Fibroblast of mammary gland (primary cell): ENCODE measurements around the gene CACNA1E.

ENCODE experiments used
- DNase-seq: peaks from one replicate; pipeline ENCODE4 v3.0.0-alpha.2; 2010; ENCODE audit warnings: low read depth
- H3K4me3 ChIP-seq: 2 replicates; pipeline ENCODE4 v1.5.1; 2011; ENCODE audit warnings: low read depth, mild to moderate bottlenecking, low read length, moderate library complexity; ENCODE audit not compliant: control insufficient read depth
- TF ChIP-seq, protein P1 (sequence below): conservative IDR thresholded peaks from 2 replicates; pipeline ENCODE4 v1.5.1; 2011; ENCODE audit warnings: low read depth, low read length, inconsistent platforms; ENCODE audit not compliant: control insufficient read depth, insufficient read depth

Gene CACNA1E

DNA sequence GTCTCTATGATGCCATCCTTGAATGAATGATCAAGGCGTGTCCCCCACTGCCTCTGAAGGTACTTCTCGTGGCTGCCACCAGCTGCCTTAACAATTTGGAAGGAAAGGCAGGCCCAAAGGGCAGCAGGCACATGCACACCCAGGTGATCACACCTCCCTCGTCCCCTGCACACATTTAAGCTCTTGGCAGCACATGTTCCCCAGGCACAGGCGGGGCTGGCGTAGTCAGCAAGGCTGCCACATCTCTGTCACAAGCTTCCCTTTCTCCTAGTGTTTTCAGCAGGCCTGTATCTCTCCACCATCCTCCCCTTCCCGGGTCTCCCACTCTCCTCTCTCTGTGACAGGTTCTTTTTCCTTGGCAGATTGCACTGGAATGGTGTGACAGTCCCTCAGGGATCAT lies 111.9 kb downstream of the CACNA1E start:
- TF ChIP-seq, protein P1, sequence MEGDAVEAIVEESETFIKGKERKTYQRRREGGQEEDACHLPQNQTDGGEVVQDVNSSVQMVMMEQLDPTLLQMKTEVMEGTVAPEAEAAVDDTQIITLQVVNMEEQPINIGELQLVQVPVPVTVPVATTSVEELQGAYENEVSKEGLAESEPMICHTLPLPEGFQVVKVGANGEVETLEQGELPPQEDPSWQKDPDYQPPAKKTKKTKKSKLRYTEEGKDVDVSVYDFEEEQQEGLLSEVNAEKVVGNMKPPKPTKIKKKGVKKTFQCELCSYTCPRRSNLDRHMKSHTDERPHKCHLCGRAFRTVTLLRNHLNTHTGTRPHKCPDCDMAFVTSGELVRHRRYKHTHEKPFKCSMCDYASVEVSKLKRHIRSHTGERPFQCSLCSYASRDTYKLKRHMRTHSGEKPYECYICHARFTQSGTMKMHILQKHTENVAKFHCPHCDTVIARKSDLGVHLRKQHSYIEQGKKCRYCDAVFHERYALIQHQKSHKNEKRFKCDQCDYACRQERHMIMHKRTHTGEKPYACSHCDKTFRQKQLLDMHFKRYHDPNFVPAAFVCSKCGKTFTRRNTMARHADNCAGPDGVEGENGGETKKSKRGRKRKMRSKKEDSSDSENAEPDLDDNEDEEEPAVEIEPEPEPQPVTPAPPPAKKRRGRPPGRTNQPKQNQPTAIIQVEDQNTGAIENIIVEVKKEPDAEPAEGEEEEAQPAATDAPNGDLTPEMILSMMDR, result no peak
- no peak for DNase-seq
- H3K4me3 ChIP-seq, result no peak overlapping the region

DNA sequence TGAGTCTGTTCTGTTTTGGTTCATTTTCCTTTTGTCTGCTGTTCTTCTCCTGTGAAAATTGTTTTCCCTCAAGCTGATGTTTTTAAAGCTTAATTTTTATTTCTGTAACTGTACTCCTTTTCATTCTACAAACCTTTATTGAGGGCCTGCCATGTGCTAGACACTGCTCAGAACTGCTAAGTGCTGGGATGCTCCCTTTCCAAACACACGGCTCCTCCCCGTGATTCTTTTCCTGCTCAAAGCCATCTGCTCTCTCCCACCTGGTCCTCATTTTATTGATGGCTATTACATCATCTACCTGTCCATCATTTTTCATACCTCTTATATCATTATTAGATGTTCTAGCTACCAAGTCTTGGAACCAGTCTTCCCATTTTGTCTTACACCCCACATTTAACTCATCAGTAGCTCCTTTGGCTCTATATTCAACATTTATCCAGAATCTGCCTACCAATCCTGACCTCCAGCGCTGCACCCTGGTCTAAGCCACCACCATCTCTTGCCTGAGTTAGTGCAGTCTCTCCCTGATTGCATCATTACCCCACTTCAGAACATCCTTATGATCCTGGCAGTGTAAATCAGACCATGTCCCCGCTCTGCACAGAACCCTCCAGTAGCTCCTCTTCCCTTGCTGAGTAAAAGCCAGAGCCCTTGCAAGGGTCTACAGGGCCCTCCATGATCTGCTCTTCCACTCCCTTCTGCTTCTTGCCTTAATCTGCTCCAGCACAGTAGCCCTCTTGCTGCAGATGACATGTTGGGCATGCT lies 118.1 kb downstream of the CACNA1E start:
- TF ChIP-seq, protein P1, result no peak
- no peak overlapping the region for H3K4me3 ChIP-seq
- DNase-seq, result no peak

DNA sequence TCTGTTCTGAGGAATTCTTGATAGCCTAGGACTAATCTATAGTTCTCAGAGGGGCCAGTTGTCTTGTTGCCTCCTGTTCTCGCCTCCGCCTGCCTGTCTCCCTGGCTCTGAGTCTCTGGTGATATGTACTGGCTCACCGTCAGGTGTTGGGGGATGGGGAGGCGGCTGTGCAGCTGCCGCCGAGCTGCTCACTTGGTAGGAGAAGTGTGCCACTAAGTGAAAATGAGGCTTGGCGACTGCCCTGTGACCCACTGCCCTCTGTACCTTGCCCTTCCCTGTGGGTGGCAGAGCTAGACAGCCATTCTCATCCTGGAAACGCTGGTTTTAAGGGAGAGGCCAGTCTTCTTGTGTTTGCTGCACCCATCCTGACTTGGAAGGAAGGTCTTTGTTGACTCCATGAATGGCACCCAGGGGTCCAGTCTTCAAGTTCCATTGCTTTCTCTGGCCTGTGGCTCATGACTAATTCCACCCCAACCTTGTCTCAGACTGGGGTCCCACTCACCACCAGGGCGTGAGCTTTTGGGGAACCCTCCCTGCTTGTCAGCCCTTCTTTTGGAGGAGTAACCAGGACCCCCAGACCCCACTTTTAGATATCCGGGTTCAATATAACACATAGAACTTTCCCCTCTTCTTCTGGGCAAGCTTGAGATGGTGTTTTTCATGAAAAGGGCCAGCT lies 120.6 kb downstream of the CACNA1E start:
- TF ChIP-seq, protein P1, result no peak
- H3K4me3 ChIP-seq, result no peak overlapping the region
- no peak for DNase-seq

DNA sequence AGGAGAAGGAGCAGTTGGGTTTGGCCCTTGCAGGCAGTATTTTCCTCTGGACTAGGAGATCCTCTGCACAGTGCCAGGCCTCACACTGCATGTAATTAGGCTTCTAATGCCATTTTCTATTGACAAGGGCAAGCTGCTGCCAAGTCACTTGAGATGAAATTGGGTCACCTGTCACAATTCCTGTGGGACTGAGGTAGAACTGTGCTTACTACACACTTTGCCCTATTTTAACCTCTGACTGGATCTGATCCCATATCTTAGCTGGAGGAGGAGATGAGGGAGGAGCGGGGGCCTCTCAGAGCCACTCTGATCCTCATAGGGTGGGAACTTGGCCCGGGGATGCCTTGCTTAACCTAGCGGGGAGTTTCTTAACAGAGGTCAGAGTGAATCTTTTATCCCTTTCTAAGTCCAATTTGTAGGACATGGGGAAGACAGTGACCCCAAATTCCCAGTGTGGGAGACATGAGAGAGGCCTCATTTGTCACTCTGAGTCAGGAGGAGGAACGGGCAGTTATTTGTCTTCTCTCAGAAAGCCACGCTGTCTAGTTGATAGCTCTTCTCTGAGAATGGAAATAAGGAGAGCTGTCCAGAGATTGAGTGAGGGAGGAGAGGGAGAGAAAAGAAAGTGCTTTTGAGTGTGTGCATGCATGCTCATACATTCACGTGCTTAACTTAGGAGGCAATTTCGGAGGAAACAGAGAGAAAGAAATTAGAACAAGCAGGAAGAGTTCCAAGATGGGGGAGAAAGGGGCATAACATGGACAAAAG lies 121.3 kb downstream of the CACNA1E start:
- no peak overlapping the region for H3K4me3 ChIP-seq
- DNase-seq, result no peak
- TF ChIP-seq, protein P1, result no peak

DNA sequence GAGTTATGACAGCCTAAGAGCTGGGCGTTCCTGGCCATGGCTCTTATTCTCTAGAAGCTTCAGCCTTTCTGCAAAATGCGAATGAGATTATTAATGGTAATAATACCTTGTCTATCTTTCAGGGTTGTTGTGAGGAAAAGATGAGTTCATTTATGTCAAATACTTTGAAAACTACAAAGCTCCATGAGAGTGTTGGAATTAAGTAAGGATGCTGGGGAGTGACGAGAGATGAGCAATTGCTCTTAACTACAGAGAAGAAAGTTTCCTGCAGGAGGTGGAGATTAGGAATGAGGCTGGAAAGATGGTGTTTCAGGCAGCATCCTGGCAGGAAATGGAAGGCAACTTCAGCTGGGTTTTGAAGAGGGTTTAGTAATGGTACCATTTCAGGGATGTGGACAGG lies 124.2 kb downstream of the CACNA1E start:
- TF ChIP-seq, protein P1, result no peak
- no peak overlapping the region for H3K4me3 ChIP-seq
- DNase-seq, result no peak

DNA sequence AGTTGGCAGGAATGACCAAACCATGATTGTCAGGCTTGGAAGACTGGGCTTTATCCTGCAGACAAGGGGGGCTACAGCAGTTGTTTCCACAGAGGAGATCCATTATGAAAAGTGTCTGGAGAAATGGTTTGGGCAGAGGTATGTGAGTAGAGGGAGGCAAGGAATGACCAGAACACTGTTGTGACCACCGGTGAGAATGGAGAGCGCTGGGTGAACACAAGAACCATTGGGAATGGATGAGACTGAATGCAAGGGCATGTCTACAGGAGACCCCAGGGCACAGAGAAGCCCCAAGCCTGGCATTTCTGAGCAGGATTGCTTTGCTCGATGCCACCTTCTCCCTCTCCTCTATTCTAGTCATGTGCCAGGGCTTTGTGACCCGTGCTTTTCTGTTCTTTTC lies 125.1 kb downstream of the CACNA1E start:
- no peak for DNase-seq
- TF ChIP-seq, protein P1, result no peak
- H3K4me3 ChIP-seq, result no peak overlapping the region
